ENCODE data around the gene CRHR2. TPM values are rescaled to one million over a fixed set of nuclear protein-coding genes. Genes with fewer than 3 reads are reported as not detected.
"Not testable (repeated sequence)": the region's sequence is repeated elsewhere in the genome, so short reads cannot be mapped to it uniquely, and the experiment has no call there.

The CRHR2 gene
- total RNA-seq = not detected in 2 replicates

DNA sequence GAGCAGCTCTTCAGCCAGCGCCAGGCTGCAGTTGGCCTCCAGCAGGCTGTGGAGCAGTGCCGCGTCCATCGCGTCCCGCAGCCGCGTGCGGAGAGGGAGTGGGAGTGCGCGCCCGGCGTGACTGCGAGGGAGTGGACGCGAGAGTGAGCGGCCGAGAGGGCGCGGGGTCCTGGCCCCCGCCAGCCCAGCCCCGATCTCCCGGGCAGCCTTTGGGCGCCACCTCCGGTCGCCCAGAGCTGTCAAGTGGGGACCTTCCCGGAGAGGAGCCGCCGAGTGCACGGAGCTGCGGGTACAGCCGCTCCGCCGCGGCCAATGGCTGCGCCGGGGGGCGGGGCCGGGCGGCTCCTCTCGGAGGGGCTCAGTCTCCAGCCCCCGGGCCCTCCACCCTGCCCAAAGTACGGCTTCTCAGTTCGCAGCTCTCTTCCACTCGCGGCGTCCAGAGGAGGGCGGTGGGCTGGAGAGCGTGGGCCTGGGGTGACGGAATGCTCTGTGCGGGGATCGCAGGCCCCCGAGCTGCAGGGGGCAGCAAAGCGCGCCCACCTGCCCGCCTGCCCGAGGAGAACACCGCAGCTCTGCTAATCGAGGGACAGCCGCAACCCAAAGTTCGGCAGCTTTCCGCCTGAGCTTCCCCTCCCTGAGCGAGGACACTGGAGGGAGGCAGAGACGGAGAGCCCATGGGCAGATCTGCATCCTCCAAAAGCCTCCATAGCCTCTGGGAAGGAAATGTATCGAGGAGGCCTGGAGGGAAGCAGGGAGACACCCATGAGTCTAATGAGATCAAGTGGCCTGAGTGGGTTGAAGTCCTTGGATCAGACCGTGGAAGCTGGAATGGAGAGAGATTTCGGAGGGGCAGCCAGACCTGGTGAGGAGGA lies at the start of gene CRHR2:
Gene CRHR2 (minus strand): TSS at position 245 of the 872 bp plus-strand sequence. CDS start 176 bp downstream, at position 69.
- DNase-seq = peak; percentile 5

DNA sequence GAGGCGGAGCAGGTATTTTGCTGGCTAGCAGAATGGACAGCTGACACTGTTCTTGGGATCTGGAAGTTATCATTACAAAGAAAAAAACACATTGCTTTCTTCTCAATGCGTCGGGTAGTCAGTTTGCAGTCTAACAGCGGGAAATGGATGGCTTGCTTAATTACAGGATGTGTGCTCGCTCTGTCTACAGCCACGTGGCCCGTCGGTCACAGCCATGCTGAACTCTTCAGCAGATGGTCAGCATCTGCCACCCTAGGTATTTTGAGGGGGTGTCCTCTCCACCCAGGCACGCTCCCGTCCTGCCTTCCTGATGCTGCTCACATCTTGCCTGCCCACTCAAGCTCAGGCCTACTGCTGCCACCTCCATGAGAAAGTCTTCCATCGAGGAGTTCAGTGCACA lies 49.3 kb upstream of the CRHR2 start:
- peak; percentile 8 for DNase-seq

DNA sequence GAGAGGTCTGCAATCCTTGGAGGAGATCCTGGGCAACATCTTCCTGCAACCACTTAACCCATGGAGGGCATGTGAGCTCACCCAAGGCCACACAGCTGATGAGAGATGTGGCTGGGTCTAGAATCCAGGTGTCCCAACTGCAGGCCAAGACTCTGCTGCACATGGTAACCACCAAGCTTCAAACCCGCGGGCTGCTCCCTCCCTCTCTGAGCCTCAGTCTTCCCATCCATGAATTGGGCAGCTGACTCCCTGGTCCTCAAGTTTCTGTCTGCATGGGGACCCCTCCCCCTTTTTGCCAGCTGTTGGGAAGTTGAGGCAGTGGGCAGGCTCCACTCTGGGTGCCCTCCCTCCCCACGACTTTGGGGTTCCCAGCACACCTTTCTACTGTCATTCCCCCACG lies 48.7 kb upstream of the CRHR2 start:
- DNase-seq = no peak

DNA sequence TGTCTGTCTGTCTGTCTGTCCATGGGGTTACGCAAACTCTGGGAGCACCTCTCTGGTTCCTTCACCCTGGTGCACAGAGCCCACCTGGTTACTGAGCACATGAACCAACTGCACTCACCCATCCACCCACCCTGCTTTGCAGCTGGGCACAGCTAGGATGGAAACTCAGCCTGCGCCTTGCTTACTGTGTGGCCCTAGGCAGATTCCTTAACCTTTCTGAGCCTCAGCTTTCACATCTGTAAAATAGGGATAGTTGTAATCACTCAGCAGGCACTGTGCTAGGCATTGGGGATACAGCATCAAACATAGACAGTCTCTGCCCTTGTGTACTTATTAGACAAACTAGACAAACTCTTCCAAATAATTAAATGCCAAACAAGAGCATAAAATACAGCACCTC lies 47.8 kb upstream of the CRHR2 start:
- no peak for DNase-seq

DNA sequence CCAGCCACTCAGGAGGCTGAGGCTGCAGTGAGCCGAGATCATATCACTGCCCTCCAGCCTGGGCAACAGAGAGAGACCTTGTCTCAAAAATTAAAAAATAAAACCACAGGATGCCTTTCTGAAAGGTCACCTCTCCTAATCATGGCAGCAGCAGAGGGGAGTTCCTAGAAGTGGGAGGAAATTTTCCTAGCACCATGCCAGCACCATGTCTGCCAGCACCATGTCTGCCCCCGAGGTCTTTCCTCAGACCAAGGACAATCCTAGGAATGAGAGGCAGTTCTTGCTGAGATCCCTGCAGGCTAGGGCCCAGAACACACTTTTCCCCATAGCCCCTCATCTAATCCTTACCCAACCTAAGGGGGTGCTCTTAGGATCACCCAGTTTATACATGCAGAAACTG lies 47.4 kb upstream of the CRHR2 start:
- DNase-seq = no peak

DNA sequence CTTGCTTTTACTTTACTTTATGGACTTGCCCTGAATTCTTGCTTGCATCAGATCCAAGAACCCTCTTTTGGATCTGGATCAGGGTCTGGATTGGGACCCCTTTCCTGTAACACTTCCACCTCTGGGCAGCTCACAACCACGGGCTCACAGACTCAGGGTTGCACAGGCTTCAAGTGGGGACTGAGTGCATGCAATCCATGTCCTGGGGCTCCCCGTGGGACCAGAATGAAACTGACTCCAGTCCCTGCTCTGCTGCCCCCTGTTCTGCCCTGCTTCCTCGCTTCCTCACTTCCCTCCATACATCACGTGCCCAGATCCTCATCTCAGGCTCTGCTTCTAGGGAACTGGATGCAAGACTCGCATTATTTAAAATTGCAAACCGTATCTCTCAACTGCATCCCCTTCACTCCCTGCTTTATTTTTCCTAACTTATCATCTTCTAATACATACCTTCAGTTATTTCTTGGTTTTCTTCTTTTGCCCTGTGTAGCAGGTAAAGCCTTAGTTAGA lies 46.4 kb upstream of the CRHR2 start:
- DNase-seq = no peak

DNA sequence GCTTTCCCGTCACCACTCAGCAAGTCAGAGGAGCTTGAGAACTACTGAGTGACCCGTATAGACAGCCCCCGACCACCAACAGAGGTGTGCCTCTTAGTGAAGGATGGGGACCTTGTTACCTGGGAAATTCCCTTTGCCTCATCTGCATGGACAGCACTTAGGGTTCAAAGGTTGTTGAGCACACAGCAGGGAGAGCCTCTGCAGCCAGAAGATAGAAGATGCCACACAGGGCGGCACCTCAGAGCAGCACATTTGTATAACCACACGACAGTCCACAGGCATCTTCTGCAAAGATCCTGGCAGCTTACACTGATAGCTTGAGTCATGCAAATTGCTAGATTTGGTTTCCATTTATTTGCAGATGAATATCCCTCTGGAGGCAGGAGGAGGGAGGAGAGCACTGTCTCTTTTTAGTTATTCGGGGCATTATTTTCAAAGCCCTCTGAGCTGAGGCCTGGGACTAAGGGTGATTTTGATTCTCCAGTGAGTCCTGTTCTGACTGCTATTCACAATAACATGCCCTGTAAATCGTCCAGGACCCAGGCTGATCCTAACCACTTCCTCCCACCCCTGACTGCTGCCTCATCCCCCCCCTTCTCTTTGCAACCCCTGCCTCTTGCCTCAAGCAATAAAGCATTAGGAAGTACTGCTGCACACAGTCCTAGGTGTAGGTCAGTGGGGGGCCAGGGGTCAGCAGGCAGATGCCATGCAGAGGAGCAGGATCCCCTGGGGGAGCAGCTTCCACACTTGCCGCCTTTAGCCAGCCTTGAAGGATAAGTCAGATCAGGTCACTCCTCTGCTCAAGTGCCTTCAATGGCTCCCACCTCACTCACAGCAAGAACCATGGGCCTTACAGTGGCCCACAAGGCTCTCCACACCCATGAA lies 45.0 kb upstream of the CRHR2 start:
- DNase-seq = no peak

DNA sequence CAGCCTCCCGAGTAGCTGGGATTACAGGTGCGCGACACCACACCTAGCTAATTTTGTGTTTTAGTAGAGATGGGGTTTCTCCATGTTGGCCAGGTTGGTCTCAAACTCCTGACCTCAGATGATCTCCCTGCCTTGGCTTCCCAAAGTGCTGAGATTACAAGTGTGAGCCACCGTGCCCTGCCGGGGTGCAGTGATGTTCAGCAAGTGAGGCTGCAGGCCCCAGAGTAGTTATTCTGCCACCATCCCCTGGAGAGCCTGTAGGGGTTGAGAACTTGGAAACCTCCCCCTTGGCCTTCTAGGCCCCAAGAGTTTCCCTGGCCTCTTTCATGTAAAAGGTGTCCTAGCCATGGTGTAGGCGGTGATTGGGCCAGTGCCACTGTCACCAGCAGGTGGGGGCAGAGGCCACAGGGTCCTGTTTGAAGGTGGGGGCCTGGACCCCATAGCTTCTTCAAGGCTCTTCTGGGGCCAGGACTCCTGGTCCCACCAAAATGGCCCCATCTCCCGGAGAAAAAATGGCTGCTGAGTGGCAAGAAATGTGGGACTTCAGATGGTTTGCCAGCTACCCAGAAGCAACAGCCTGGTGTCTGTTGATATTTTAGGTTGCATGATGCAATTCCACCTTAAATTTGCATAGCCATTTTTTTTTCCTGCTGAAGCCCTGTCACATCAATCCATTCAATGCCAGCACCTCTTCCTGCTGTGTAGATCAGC lies 44.2 kb upstream of the CRHR2 start:
- DNase-seq = no peak

DNA sequence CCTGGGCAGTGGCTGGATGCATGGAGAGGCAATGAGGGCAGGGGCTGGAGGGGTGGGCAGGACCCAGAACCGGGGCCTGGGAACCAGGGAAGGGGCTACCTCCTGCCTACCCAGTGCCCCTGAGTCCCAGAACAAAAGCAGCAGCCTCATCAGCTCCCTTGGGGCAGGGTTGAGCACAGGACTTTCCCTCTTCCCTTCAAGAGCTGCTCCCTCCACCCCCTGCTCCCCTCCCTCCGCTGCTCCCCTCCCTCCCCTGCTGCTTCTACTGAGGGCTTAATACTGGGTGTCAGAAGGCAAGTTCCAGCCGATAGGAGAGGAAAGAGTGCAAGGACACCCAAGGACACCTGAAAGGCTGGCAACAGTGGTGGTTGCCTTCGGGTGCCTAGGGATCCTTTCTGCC lies 41.5 kb upstream of the CRHR2 start:
- DNase-seq = no peak

DNA sequence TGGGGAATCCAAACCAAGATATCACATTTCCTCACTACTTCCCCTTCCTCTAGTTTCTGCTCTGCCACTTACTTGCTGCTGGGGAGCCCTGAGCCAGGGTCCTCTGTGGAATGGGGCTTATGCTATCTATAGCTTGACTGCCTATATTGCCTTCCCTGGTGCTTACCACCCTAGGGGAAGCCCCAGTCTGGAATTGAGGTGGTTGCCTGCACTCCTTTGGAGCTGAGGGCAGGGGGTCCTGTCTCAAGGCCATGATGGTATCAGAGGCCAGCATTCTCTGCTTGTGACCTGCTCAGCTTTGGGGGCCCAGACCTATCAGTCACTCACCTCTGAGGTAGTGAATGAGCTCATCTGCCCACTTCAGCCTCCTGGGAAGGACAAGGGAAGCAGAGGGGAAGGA lies 40.4 kb upstream of the CRHR2 start:
- no peak for DNase-seq

DNA sequence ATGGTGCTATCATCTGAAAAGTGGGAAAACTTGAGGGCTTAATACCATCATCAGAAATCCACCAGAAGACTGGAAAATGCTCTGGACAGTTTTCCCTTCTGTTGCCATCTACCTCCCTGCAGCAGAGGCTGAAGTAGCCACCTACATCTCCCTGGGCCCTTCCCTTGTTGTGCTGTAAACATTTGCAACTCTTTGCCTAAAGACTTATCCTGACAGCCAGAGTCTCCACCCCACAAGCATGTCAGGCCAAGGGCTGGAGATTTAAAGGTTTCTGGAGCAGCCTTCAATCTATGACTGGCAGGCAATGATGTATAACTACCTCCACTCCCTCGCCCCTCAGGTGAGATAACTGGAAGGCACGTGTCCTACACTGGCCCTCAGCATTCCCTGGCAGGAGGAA lies 39.9 kb upstream of the CRHR2 start:
- DNase-seq = no peak

DNA sequence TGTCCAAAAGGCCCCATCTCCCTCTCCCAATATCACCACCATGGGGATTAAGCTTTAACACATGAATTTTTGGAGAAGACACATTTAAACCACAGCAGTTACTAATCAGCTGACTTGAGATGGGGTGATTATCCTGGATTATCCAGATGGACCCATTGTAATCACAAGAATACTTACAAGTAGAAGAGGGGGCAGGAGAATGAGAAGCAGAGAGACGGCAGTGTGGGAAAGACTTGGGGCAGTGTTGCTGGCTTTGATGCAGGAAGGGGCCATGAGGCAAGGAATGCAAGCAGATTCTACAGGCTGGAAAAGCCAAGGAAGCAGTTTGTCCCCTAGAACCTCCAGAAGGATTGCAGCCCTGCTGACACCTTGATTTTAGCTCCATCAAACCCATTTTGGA lies 39.0 kb upstream of the CRHR2 start:
- no peak for DNase-seq

DNA sequence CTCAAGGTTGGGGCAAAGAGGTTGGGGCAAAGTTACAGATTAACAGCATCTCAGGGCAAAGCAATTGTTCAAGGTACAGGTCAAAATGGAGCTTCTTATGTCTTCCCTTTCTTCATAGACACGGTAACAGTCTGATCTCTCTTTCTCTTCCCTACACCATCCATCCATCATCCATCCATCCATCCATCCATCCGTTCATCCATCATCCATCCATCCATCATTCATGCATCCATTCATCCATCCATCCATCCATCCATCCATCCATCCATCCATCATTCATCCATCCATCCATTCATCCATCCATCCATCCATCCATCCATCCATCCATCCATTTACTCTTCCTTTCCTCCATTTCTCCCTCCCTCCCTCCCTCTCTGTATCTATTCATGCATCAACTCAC lies 37.2 kb upstream of the CRHR2 start:
- not testable (repeated sequence) for DNase-seq

DNA sequence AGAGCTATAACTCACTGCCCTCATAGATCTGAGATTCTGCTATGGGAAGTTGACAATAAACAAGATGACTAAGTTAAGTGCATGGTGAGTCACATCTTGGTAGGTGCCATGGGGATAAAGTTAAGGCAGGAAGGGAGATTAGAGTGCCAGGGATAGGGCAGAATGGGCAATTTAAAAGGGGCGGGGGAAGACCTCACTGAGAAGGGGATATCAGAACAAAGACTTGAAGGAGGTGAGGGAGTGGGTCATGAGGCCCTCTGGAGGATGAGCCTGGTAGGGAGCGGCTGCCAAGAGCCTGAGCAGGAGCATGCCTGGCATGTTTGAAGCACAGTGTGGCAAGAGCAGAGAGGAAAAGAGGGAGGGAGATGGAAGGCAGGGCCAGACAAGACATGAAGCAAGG lies 34.9 kb upstream of the CRHR2 start:
- DNase-seq = no peak

DNA sequence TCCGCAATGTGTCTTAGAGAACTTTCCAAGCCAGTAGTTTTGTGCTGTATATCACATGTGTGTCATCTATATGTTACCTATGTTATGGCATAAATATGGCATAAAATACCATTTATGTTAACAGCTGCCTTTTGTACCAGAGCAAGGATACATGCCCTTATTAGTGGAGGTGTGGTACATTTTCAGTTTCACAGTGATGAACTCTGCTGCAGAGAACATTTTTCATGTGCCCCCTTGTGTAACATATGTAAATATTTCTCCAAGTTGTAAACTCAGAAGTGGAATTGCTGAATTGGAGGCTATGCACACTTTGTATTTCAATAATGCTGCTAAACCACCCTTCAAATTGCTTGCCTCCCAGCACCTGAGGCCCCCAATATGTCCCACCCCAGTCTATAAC lies 31.9 kb upstream of the CRHR2 start:
- DNase-seq = no peak

DNA sequence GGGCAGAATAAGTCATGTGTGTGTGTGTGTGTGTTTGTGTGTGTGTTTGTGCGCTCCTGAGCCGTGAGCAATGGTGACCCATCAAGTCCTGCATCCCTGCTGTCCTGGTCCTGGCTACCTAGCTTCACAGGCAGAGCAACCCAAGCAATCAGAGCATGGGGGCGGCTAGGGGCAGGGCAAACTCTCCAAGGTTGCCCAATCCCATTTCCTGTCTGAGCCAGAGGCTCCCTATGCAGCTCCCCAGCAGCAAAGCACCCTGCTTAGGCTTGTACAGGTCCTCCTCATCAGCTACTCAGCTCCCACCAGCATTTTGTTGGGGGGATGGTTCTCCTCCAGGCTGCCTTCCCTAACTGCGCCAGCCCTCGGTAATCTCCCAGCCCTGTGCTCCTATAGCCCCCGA lies 31.1 kb upstream of the CRHR2 start:
- no peak for DNase-seq

DNA sequence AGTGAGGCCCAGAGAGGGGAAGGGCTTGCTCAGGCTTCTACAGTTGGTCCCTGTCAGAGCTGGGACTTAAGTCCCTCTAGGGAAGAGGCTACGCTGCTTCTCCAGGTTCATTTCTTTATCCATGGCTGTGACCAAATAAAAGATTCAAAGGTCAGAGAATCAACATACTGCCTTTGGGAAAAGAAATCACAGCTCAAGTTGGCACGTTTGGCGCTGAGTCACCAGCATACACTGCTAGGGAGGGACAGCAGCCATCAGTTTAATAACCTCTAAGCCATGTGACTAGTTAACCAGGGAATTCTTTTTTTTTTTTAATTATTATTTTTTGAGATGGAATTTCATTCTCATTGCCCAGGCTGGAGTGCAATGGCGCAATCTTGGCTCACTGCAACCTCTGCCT lies 28.4 kb upstream of the CRHR2 start:
- DNase-seq = no peak

DNA sequence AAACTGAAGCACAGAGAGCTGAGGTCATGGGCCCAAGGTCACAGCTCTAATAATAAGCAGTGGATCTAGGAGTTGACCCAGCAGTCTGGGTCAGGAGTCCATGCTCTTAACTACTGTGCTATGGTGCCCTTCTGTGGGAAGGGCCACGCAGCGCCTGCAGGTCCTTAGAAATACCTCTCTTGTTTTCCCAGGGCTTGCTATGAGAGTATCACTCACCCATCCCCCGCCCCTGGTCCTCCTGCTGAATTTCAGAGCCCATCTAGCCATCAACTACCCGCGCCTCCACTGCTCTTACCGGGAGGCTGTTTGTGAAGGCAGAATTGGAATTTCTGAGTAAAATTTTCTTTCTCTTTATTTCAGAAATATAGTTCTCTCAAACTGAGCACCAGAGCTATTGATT lies 27.3 kb upstream of the CRHR2 start:
- no peak for DNase-seq

DNA sequence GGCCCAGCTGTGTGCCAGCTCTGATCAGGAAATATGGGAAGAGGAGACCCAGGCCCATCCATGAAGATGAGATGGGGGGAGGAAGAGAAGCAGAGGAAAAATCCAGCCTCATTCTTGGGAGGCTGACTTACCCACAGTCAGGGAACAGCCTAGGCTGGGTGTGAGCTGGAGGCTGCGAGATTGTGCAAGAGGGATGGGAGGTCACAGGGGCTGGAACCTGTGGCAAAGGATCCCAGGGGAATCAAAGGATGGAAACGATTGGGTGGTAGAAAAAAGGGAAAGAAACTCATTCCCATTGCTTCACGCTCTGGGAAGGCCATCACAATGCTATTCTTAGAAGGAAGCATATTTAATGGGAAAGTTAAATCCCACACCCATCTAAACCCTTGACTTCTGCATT lies 26.7 kb upstream of the CRHR2 start:
- no peak for DNase-seq

DNA sequence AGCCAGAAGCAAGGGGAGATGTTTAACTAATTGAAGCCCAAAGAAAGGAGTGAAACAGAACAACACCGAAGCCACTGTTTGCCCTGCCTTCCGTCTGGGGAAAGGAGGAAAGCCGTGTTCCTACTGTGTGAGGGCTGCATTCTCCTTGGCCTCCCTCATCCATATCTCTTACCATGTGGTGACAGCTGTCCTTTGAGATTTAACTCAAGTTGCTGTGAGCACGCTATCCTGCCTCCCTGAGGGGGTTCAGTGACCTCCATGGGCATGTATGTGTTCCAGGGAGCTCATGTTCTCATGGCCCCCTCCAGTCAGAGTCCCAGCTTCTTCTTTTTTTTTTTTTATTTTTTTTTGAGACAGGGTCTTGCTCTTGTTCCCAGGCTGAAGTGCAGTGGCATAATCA lies 26.2 kb upstream of the CRHR2 start:
- DNase-seq = no peak

DNA sequence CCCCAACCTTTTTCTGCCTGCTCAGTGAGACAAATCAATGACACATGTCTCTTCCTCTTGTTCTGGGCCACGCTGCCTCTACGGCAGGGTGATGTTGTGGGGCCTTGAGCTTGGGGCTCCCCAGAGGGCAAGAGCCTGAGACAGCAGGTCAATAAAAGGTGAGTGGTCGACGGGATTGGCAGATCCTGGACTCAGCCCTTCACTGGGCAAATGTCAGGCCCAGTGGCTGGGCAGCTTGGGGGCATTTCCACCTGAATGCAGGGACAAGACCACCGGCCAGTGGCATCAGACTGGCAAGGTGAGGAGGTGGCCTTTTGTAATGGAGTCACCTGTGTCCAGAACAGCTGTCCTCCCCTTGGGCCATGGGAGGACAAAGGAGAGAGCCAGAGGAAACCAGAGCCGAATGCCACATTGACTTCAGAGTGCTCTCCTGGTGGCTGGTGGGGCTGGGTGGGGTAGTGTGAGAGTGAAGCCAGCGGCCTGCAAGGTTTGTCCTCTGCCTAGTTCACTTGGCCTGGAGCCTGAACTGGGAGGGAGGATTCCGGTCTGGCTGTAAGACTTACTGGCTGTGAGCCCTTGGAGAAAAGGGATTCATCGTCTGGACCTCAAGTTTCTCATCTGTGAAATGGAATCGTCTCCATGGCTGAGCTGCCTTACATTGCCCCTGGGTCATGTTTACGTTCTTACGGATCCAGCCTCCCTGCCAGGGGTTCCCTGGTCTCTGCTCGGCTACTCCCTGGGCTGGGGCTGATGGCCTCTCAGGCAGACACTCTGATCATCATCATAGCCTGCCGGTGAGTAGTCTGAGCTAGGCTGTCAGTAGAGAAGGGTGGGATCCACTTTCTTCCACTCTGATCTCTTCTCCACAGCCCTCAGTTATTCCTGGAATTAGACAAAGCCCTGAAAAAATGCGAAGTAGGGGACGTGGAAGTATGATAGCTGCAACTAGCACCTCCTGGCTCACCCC lies 25.4 kb upstream of the CRHR2 start:
- no peak for DNase-seq

DNA sequence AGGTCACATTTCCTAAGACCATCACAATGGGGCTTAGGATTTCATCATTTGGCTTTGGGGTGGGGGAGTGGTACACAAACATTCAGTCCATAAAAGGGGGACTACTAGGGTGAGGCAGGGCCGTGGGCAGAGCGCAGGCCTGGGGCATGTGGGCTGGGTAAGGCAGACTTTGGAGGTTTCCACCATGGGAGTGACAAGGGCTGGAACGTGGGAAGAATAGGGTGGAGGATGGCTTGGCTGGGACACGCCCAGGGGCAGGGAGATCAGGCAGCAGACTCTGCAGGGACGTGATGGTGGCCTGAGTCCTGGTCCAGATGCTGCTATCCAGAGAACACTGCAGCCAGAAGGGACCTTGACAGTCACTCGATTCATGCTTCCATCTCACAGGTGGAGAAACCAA lies 24.7 kb upstream of the CRHR2 start:
- no peak for DNase-seq

All from dermis blood vessel endothelial cell (primary cell).